Endometrial microvascular endothelial cells (primary cell): ENCODE measurements around the gene SPACA4. TPM values are rescaled to one million over a fixed set of nuclear protein-coding genes. Genes with fewer than 3 reads are reported as not detected.
"Not testable (repeated sequence)": the region's sequence is repeated elsewhere in the genome, so short reads cannot be mapped to it uniquely, and the experiment has no call there.

Experiments used
- in situ Hi-C: cut with HindIII; loops from 2 replicates; pipeline ENCODE4 v1.10.0; 2017; ENCODE audit warnings: low sequenced_read_pairs, low pct_unique_long_range_greater_than_20kb; ENCODE audit errors: inconsistent ontology term
- total RNA-seq: library from RNA; depleted of rRNA; stranded (reverse); fragments of >200 nt; gene quantifications from one replicate; pipeline ENCODE4 v1.2.3, GENCODE V29; 2015; ENCODE audit errors: inconsistent ontology term

The SPACA4 gene, protein sequence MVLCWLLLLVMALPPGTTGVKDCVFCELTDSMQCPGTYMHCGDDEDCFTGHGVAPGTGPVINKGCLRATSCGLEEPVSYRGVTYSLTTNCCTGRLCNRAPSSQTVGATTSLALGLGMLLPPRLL
- total RNA-seq = not detected

- in situ Hi-C loops = loop anchor here (25.0 kb wide), 1 partner anchor 144 kb away; the partner anchor contains the start of genes CYTH2 and KCNJ14
Measured at GRCh38 chr19:48606463-48607358, at the start of gene SPACA4. Gene SPACA4 (plus strand): TSS chr19:48606742. CDS start chr19:48606979, 237 bp downstream.

DNA sequence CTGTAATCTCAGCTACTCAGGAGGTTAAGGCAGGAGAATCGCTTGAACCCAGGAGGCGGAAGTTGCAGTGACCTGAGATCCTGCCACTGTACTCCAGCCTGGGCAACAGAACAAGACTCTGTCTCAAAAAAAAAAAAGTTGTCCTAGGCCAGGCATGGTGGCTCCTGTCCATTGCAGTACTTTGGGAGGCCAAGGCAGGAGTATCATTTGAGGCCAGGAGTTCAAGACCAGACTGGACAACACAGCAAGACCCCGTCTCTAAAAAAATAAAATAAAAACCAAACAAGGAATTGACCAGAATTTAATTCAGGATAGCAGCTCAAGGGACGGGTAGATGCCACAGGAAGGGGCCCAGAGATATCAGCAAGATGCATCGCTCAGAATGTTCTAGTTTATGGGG is 49.7 kb upstream of the SPACA4 start:
- in situ Hi-C loops = no loop called here

- in situ Hi-C loops = no loop called here
Measured at GRCh38 chr19:48558018-48558684, 48.4 kb upstream of the SPACA4 start.

DNA sequence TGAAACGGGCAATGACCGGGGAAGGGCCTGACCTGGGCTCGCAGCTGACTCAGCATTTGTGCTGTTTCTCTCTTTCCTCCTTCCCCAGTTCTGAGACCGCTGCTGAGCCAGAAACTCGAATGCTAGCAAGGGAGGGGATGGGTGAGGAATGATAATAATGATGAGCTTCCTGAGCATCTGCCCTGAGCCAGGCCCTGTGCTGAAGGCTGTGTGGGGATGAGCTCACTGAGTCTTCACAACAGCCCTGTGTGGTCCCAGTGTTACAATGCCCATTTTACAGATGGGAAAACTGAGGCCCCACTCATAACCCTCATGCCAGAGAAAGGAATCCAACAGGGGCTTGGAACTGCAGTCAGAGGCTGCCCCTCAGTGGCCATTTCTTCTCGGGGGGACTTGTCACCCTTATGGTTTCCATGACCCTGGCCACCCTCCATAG is 46.4 kb upstream of the SPACA4 start:
- in situ Hi-C loops = no loop called here

DNA sequence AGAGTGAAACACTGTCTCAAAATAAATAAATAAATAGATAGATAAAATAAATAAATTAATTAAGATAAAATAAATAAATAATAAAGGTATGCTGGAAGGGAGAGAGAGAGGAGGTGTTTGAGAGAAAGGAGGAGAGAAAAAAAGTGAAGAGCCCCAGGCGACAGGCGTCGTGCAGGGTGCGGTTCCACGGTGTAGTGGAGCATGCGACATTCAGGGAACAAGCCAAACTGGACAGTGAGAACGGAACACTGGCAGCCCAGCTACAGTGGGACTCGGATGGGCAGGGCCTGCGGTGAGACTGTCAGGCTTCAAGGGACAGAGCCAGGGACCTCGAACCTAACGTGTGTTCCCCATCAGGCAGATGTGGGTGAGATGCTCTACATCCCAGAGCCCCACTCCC is 45.1 kb upstream of the SPACA4 start:
- in situ Hi-C loops = no loop called here

DNA sequence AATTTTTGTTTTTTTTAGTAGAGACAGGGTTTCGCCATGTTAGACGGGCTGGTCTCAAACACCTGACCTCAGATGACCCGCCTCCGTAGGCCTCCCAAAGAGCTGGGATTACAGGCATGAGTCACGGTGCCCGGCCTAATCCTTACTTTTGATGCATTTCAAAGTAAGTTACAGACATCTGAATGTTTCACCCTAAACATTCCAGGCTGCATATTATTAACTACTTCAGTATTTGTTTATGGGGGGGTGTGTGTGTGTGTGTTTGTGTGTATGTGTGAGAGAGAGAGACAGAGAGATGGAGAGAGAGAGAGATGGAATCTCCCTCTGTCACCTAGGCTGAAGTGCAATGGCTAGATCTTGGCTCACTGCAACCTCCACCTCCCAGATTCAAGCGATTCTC is 41.5 kb upstream of the SPACA4 start:
- in situ Hi-C loops = no loop called here

- in situ Hi-C loops = no loop called here
Measured at GRCh38 chr19:48568345-48568886, 38.1 kb upstream of the SPACA4 start.

GRCh38 chr19:48569814-48570213 is 36.7 kb upstream of the SPACA4 start:
- in situ Hi-C loops = no loop called here

DNA sequence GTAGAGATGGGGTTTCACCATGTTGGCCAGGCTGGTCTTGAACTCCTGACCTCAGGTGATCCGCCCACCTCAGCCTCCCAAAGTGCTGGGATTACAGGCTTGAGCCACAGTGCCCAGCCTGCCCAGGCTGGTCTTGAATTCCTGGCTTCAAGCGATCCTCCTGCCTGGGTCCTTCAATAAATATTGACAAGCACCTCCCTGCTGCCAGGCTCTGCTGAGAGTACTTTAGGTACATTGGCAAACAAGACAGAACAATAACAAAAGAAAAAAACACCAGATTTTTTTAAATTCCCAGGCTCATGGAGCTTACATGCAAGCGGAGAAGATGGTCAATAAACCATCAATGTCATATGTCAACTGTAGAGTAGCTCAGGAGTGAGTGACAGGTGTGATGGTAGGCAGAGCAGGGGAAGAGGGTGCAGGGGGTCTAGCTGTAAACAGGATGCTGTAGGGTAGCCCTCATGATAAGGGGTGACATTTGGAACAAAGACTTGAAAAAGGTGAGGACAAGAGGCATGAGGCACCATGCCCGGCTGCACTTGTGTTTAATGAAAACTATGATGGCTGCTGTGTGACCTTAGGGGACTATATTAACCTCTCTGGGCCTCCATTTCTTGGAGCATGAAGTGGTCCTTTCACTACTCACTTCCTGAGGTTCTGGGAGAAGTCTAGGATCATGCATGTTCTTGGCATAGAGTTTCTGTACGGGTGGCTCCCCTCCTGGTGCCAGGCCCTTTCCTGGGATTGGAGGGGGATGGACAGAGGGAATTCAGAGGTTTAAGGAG is 35.0 kb upstream of the SPACA4 start:
- in situ Hi-C loops = no loop called here

GRCh38 chr19:48573163-48573505 is 33.4 kb upstream of the SPACA4 start:
- in situ Hi-C loops = no loop called here

DNA sequence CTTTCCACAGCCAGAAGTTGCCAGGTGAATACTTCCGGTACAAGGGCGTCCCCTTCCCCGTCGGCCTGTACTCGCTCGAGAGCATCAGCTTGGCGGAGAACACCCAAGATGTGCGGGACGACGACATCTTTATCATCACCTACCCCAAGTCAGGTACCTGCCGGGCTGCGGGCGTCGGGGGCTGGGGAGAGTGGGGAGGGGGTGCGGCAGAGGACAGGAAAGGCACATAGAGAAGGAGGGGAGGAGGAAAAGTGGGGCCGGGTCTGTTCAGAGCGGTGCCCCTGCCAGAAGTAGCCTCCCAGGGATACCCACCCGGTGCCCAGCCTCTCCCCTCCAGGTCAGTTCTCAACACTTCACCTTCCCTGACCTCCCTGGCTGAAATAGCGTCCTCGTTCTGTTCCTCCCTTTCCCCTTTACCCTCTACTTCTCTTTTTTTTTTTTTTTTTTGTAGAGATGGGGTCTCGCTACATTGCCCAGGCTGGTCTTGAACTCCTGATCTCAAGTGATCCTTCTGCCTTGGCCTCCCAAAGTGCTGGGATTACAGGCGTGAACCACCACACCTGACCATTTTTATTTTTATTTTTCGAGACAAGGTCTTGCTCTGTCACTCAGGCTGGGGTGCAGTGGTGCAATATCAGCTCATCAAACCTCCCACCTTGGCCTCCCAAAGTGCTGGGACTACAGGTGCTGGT is 30.5 kb upstream of the SPACA4 start:
- in situ Hi-C loops = no loop called here

- in situ Hi-C loops = not testable (repeated sequence)
Measured at GRCh38 chr19:48577908-48578307, 28.6 kb upstream of the SPACA4 start.

- in situ Hi-C loops = no loop called here
Measured at GRCh38 chr19:48578891-48579290, 27.7 kb upstream of the SPACA4 start.

DNA sequence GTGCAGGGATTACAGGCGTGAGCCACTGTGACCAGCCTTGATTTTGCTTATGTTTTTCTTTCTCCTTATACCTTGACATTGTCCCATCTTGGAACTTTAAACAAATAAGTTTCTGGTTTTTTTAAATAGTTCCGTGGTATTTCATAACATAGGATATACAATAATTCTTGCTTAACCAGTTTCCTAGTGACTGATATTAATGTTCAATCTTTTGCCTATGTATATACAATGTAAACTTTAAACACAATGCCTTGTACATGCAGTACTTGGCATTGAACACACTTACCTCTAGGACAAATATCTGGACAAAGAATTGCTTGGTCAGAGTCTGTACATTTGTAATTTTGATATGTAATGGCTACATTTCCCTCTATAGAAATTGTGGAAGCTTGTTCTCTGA is 24.4 kb upstream of the SPACA4 start:
- in situ Hi-C loops = no loop called here

DNA sequence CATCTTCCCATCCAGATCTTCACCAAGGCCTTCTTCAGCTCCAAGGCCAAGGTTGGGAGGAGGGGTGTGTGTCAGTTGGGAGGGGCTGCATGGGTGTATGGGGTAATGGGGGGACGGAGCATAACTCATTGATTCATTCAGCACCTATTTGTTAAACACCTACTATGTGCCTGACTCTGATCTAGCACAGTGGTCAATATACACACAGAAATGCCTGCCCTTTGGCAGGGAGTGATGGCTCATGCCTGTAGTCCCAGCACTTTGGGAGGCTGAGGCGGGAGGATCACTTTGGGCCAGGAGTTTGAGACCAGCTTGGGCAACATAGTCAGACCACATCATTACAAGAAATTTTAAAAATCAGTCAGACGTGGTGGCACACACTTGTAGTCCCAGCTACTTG is 19.2 kb upstream of the SPACA4 start:
- in situ Hi-C loops = no loop called here

GRCh38 chr19:48588670-48589401 is 17.7 kb upstream of the SPACA4 start:
- in situ Hi-C loops = no loop called here

DNA sequence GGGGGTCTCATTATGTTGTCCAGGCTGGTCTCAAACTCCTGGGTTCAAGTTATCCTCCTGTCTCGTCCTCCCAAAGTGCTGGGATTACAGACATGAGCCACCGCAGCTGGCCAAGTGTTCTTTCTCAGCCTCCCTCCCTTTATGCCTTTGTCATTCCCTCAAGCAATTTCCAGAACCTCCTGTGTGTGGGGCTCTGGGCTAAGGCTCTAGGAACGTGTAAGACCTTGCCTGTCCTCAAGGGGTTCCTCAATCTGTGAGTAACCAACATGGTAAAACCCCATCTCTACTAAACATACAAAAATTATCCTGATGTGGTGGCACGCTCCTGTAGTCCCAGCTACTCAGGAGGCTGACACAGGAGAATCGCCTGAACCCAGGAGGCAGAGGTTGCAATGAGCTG is 15.5 kb upstream of the SPACA4 start:
- in situ Hi-C loops = no loop called here

DNA sequence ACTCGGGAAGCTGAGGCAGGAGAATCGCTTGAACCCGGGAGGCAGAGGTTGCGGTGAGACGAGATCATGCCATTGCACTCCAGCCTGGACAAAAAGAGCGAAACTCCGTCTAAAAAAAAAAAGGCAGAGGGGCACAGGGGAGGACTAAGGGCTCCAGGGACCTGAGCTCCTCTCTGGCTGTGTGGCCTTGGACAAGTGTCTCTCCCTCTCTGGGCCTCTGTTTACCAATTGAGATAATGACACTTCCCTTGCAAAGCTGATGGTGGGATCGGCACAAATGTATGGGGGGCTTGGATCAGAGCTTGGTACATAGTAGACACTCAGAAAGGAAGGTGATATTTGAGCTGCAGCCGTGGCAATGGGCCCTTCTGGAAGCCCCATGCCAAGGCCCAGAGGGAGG is 11.4 kb upstream of the SPACA4 start:
- in situ Hi-C loops = no loop called here
